ENCODE measurements around the gene CADM2. TPM values are rescaled to one million over a fixed set of nuclear protein-coding genes. Genes with fewer than 3 reads are reported as not detected.

CADM2 gene
- total RNA-seq, 1 donor from 2014 or later, result 1.2 TPM

GRCh38 chr3:85785766-85786165 is 827.0 kb downstream of the CADM2 start:
- no peak for DNase-seq
- intact Hi-C loops (cut with DNase I), result no loop called here
- no peak for ATAC-seq (ENCODE audit: poor library complexity)

DNA sequence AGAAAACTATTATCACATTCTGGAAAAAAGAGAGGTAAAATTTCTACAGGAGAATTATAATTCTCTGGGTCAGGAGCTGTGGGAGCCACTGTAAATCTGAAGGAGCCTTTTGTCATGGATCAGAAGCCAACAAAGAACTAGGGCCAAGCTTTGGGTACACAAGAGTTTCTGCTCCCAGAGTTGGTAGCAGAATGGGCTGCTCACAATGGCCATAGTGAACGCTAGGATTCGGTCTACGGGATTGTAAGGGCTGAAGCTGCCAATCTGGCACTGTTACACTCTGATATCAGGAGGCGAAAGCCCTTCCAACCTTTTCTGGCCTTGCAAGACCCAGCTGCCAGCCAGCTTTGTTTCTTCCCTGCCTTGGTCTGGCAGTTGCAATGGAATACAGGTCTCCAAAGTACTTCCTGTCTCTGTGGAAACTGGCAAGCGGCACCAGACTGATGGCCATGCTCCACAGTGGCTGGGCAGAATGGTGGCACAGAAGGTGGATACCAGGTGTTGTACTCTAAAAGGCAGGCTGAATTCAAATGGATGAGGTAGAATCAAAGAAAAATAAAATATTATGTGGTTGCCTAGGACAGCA is 831.7 kb downstream of the CADM2 start:
- ATAC-seq (ENCODE audit: poor library complexity) (no peak), DNase-seq (no peak)
- intact Hi-C loops (cut with DNase I), result no loop called here

DNA sequence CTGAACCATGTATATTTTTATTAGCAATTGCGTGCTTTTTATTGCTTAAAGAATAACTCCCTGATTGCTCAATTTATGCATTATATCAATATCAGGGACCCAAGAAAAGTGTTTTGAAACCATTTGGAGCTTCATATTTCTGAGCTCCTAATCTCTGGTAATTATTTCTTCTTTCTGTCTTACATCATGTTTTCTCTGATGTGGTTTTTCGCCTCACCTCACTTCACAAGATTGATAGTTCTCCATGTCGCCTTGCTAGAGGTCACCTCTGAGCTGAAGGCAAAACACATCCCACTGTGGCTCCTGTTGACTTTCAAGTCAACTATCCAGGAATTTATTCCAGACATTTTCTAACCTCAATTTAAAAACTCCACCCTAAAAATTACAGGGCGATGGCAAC is 837.4 kb downstream of the CADM2 start:
- DNase-seq (no peak), ATAC-seq (ENCODE audit: poor library complexity) (no peak)
- intact Hi-C loops (cut with DNase I), result no loop called here

- intact Hi-C loops (cut with DNase I), result no loop called here
- DNase-seq (no peak), ATAC-seq (ENCODE audit: poor library complexity) (no peak)
Measured at GRCh38 chr3:85800676-85801075, 841.9 kb downstream of the CADM2 start.

DNA sequence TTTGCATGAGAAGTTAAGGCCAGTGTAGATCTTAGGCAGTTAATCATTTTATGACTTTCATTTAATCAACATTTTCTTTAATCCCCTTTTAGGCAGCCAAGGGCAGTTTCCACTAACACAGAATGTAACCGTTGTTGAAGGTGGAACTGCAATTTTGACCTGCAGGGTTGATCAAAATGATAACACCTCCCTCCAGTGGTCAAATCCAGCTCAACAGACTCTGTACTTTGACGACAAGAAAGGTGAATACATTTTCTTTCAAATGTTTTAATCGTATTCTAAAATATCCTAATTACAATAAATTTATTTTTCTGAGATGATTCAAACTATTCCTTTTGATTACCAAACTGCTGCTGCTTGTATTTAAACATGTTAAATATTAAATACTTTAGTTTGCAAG is 843.2 kb downstream of the CADM2 start:
- intact Hi-C loops (cut with DNase I), result no loop called here
- DNase-seq, result no peak
- ATAC-seq (ENCODE audit: poor library complexity), result no peak

- DNase-seq (no peak), ATAC-seq (ENCODE audit: poor library complexity) (no peak)
- intact Hi-C loops (cut with DNase I), result no loop called here
Measured at GRCh38 chr3:85808755-85809154, 850.0 kb downstream of the CADM2 start.

GRCh38 chr3:85821130-85821756 is 862.5 kb downstream of the CADM2 start:
- no peak for ATAC-seq (ENCODE audit: poor library complexity)
- DNase-seq, result no peak
- intact Hi-C loops (cut with DNase I), result no loop called here

DNA sequence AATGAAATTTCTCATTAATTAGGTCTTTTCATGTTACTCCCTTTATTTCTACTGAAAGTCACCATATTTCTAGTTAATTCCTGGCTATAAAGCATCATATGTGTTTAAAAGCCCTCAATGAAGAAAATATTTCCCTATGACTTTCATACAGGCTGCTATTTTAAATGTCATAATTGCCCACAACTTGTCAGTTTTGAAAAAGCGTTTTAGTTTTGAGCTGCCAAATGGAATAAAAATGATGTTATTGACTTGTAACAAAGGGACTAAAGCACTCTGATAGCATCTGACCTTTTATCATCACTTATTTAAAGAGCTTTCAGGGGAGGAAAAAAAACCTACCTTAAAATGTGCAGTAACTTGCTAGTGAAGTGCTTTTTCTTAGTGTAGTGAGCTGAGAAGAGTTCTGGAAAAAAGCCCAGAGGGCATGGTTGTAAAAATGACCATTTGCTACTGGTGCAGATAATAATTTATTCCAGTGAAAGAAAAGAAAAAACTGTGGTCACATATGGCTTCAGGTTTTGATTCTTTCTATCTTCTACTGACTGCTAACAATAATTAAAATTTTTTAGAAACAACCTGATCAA is 877.2 kb downstream of the CADM2 start:
- DNase-seq (no peak), ATAC-seq (ENCODE audit: poor library complexity) (no peak)
- intact Hi-C loops (cut with DNase I), result no loop called here

GRCh38 chr3:85837402-85837801 is 878.6 kb downstream of the CADM2 start:
- no peak for ATAC-seq (ENCODE audit: poor library complexity)
- no peak for DNase-seq
- intact Hi-C loops (cut with DNase I), result no loop called here

GRCh38 chr3:85838921-85839320 is 880.1 kb downstream of the CADM2 start:
- ATAC-seq (ENCODE audit: poor library complexity), result no peak
- intact Hi-C loops (cut with DNase I), result no loop called here
- DNase-seq, result no peak

DNA sequence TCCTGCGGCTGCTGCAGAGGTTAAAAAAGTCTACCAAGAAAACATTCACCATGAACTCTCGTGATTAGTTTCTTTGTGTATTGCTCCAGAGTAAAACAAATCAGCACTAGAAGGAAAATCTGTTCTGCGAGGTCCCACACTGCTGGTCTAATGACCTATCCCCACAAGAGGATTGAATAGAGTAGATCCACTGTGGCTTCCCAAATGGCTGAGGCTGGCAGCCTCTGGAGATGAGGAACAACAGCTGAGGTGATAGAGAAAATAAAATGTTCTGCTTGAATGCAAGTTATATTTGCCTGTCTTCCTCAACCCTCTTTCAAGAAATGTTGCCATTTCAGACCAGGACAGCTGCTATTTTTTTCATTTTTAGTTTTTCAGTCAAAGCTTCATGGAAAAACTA is 883.3 kb downstream of the CADM2 start:
- intact Hi-C loops (cut with DNase I), result no loop called here
- no peak for ATAC-seq (ENCODE audit: poor library complexity)
- no peak for DNase-seq

DNA sequence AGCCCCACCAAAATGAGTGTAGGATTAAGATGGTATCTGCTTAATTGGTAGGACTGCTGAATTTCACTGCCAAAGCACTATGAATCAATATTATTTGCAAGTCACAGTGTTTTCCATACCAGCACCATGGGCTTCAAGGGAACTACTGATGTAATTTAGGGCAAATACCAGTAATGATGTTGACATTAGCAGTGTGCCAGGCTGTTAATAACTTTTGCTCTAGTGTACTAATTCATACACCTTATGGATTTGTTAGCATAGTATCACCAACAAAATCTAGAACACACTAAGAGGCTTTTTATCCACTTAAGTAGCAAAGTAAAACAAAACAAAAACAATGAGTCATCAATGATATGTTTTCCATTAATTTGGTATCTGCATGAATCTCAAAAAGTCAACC is 888.2 kb downstream of the CADM2 start:
- no peak for ATAC-seq (ENCODE audit: poor library complexity)
- intact Hi-C loops (cut with DNase I), result no loop called here
- DNase-seq, result no peak

- DNase-seq (no peak), ATAC-seq (ENCODE audit: poor library complexity) (no peak)
- intact Hi-C loops (cut with DNase I), result no loop called here
Measured at GRCh38 chr3:85851071-85851470, 892.3 kb downstream of the CADM2 start.

DNA sequence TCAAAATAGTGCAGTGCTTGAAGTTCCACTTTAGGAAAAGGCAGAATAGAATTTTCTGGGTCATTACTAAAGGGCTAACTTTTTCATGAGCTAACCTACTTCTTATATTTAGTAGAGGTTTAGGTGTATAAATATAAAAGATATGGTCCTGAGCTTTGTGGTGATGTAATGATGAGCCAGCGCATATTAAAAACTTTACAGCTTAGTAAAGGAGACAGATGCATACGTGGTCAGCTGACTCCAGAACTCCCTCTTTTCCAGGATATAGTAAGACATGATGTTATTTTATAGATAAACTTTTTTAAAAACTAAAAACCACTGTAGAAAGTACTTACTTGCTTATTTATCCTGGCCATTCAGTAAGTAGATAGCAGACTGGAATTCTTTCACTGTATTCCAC is 895.0 kb downstream of the CADM2 start:
- no peak for ATAC-seq (ENCODE audit: poor library complexity)
- intact Hi-C loops (cut with DNase I), result no loop called here
- DNase-seq, result no peak

GRCh38 chr3:85862893-85863455 is 904.2 kb downstream of the CADM2 start:
- intact Hi-C loops (cut with DNase I), result no loop called here
- no peak for ATAC-seq (ENCODE audit: poor library complexity)

GRCh38 chr3:85864896-85865295 is 906.1 kb downstream of the CADM2 start:
- DNase-seq, result no peak
- intact Hi-C loops (cut with DNase I), result no loop called here
- ATAC-seq (ENCODE audit: poor library complexity), result no peak

More at GRCh38 chr3:85862893-85863455, 904.2 kb downstream of the CADM2 start:
- no peak for DNase-seq

GRCh38 chr3:85867072-85867471 is 908.3 kb downstream of the CADM2 start:
- no peak for DNase-seq
- intact Hi-C loops (cut with DNase I), result no loop called here
- no peak for ATAC-seq (ENCODE audit: poor library complexity)

GRCh38 chr3:85875589-85875988 is 916.8 kb downstream of the CADM2 start:
- ATAC-seq (ENCODE audit: poor library complexity) (no peak), DNase-seq (no peak)
- intact Hi-C loops (cut with DNase I), result no loop called here

DNA sequence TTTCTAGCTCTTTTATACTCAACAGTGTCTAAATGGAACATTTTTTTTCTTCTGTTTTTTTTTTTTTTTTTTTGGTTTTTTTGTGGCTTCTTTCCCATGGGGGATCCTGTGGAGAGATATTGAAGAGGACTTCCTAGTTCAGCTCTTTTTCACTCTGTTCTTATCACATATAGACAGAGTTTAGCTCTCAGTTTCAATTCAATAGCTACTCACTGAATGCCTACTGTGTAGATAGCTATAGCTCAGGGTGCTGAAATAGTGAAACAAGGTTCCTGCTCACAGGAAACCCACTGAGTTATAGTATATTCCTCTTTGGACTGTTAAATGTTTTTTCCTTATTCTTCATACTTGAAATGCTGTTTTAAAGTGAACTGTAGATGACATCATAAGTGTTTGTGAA is 918.8 kb downstream of the CADM2 start:
- ATAC-seq (ENCODE audit: poor library complexity), result no peak
- intact Hi-C loops (cut with DNase I), result no loop called here

GRCh38 chr3:85881833-85882393 is 923.1 kb downstream of the CADM2 start:
- intact Hi-C loops (cut with DNase I), result no loop called here
- ATAC-seq (ENCODE audit: poor library complexity) (no peak), DNase-seq (no peak)

More for the DNA sequence above, 918.8 kb downstream of the CADM2 start:
- no peak for DNase-seq

Data from Right ventricle myocardium superior (tissue), 1 donor.